ENCODE measurements around the gene AGBL1.

Gene AGBL1

GRCh38 chr15:86611417-86612040 is 531.9 kb downstream of the AGBL1 start:
- DNase-seq = no peak

DNA sequence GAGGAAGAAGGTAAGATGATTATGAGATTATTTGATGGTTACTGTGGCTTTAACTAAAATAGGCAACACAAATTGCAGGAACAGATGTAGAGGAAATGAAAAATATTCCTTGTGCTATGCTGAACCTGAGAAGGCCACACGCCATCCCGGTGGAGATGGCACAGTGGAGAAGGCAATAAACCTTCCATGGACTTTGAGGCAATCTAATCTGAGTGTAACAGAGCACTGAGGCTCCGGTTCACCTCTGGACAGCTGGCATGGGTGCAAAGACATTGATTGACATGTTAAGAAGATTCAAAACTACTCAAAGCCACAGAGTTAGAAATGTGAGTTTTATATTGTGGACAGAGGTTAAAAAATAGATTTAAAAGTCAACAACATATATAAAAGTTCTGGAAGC is 535.7 kb downstream of the AGBL1 start:
- DNase-seq = no peak

GRCh38 chr15:86615816-86616215 is 536.1 kb downstream of the AGBL1 start:
- DNase-seq = no peak

- DNase-seq = no peak
These were observed 537.1 kb downstream of the AGBL1 start for GRCh38 chr15:86616771-86617170.

- DNase-seq = no peak
These were observed 540.5 kb downstream of the AGBL1 start for GRCh38 chr15:86620157-86620556.

DNA sequence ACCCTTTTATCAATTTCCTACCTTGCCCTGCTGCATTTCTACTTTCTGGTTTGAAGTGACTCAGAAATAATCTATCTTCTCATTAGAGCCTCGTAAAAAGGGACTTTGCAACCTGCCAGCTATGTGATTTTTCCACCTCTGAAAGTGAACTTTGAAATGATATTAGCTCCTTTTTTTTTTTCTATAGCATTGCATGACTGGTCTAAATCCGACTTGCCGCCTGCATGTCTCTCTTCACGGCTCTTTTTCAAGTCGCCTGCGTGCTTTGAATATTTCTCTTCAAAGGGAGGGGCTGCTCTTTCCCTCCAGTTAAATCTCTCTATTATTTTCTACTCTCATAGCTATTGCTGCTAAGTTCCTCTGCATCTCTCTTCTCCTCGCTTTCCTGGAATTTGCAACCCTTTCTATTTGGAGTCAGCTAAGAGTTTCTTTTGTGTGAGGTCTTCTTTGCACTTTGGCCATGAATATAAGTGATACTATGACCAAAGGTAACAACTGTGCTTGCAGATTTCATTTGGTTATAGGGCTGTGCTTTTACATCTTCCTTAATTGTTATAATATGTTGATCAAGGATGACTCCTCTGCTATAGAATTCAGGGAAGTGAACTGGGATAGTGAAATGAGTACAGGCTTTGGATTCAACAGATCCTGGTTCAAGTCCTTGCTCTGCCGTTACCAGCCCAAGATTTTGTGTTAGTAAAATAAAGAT is 541.1 kb downstream of the AGBL1 start:
- DNase-seq = no peak

DNA sequence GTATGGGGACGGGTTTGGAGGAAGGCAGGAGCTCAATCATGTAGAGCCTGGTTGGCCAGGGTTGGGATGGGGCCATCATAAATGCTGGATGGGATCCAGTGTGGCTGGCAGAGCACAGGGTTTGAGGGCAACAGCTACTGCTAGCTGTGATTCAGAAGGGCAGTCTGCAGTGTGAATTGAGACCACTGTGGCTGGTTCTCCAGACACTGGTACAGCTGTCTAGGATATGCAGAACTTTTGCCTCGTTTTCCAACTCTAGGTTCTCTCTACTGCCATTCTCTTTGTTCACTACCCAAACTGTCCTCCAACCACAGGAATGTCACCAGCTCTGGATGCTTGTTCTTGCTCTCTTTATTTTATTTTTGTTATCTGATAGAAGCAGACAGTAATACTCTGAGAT is 543.6 kb downstream of the AGBL1 start:
- no peak for DNase-seq

GRCh38 chr15:86624261-86625036 is 544.8 kb downstream of the AGBL1 start:
- DNase-seq = no peak

DNA sequence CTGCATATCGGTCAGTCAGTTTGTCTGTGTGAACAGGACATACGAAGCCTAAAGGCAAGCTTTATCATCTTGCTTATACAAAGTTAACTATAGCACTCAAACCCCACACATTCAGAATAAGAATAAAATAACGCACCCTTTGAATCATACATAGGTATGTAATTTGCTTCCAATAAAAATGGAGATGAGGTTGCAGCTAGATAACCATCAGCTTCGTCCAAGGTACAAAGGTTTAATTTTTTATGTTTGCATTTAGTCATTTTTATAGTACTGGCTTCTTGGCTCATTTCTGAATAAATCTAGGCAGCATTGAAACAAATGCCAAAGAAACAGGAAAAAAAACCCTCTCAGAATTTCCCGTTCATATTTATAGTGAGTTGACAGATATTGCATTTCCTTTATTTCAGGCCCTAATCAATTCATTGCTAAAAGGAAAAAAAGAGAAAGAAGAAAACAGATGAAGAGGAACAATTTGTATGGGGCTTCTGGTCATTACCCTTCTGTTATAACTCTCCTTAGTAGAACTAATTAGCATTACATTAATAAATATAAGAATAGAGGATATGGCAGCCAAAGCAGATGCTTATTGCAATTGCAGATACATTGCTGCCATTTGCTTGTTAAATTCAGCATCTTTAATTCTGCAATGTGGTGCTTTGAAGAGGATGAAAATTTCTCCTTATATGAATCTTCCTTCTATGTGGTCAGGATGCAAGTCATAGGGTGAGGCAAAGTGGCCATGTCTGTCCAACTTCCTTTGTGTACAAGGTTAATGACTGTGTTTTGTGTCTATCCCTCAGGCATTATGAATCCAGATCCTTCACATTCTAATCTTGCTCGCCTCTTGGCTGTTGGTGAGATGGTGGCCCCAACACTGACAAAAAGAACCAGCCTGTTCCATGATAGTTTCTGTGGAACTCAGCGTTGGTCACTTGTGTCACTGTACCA is 550.0 kb downstream of the AGBL1 start:
- no peak for DNase-seq

GRCh38 chr15:86630946-86631345 is 551.3 kb downstream of the AGBL1 start:
- DNase-seq = no peak

DNA sequence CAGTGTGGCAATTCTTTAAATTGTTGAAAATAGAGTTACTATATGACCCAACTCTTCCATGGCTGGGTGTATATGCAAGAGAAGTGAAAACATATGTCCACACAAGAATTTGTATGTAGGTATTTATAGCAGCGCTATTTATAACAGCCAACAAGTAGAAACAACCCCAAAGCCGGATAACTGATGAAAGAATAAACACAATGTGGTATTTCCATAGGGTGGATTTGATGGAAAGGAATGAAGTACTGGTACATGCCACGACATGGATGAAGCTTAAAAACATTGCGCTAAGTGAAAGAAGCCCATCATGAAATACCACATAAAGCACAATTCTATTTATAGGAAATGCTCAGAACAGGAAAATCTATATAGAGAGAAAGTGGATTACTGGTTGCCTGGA is 554.5 kb downstream of the AGBL1 start:
- no peak for DNase-seq

GRCh38 chr15:86634992-86635638 is 555.4 kb downstream of the AGBL1 start:
- no peak for DNase-seq

DNA sequence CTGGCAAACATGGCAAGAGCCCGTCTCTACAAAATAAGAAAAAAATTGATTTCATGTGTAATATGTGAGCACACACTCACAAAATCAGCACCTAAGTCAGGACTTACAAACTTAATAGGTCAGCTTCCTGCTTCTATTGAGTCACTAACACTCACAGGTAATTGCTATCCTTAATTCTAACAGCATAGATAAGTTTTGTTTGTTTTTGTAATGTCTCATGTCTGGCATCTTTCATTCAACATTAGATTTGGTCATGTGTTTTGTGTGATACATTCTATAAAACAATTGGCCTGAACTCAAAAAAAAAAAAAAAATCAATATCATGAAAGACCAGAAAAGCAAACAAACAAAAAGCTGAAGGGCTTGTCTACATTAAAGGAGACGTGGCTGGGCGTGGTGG is 564.7 kb downstream of the AGBL1 start:
- peak; percentile 7 for DNase-seq

GRCh38 chr15:86645925-86646500 is 566.3 kb downstream of the AGBL1 start:
- DNase-seq = no peak

GRCh38 chr15:86647810-86648440 is 568.3 kb downstream of the AGBL1 start:
- DNase-seq = no peak

GRCh38 chr15:86649277-86649676 is 569.6 kb downstream of the AGBL1 start:
- no peak for DNase-seq

DNA sequence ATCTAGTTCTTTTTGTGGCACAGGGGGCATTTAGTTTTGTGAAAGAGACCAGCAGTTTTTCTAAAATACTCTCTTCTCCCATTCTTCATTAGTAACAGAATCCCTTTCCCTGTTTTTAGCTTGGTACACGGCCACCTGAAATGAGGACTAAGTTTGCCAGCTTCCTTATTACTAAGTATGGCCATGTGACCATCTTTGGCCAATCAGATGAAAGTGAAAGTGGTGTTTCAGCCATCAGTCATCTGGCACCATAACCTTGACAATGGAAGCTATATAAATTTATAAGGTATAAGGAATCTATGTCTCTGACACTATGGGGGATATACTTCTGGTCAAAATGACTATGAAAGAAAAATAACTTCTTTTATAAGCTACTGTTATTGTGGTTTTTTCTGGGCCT is 570.4 kb downstream of the AGBL1 start:
- DNase-seq = no peak

GRCh38 chr15:86653344-86654197 is 573.9 kb downstream of the AGBL1 start:
- DNase-seq = no peak

DNA sequence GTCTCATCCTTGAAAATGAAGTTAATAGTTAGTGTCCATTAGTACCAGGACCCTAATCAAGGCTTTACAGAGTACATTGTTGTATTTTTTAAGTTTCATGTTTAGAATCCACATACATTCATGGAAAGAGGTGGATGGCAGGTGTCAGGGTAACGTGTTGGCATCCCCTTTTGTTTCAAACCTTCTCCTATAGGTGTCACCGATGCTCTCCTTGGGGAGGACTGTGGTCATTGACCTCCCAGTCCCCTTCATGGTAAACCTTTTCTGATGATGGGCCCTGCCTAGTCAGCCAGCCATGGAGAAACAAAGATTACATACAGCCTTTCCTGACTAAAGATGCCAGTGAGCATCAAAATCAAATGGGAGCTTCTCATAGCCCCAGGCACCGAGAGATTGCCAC is 574.8 kb downstream of the AGBL1 start:
- no peak for DNase-seq

DNA sequence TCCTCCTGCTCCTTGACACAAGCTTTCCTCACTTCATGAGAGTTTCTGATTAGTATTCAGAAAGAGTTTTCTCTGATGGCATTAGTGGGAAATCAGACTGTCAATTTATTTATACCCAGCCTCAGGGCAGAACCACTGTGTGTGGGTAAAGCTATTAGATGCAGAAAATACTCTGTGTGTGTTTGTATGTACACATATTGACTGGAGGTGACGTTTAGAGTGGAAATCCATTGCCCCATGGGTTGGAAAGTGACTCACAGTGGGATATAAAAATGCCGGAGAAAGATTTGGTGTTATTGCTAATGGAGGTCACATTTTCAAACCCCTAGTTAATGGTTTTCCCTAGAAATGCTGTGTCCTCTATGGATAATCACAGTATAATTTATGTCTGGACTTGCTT is 577.6 kb downstream of the AGBL1 start:
- DNase-seq = no peak

Data from NCI-H2029 treated with DMSO at 0.1 percent for 48 hours (cell line).